Upper lobe of left lung (tissue), 6 donors: ENCODE data around the gene SP5. TPM values are rescaled to one million over a fixed set of nuclear protein-coding genes. Genes with fewer than 3 reads are reported as not detected.
"Not testable (repeated sequence)": the region's sequence is repeated elsewhere in the genome, so short reads cannot be mapped to it uniquely, and the experiment has no call there.

Experiments used
- ATAC-seq, 2 donors: fragments of 200-7000 bp; cut with Tn5 transposase; one replicate each; pipeline ENCODE4 v1.9.1; 2022; ENCODE audit warnings: mild to moderate bottlenecking in 2 of 2, moderate library complexity in 2 of 2; ENCODE audit not compliant: low FRiP score in 2 of 2
- DNase-seq, 2 donors: peaks; one replicate each; pipeline ENCODE4 v3.0.0-alpha.2; 2019 to 2020
- H3K27ac ChIP-seq, 4 donors: fragments of 200-600 bp; sonication (generic); one replicate each; pipeline ENCODE4 v1.5.1; 2016 to 2019
- H3K27me3 ChIP-seq, 4 donors: fragments of 200-600 bp; sonication (generic); one replicate each; pipeline ENCODE4 v1.5.1; 2017 to 2019
- H3K36me3 ChIP-seq, 4 donors: fragments of 200-600 bp; sonication (generic); one replicate each; pipeline ENCODE4 v1.5.1; 2016 to 2019
- H3K4me1 ChIP-seq, 4 donors: fragments of 200-600 bp; sonication (generic); one replicate each; pipeline ENCODE4 v1.5.1; 2018 to 2019
- H3K4me3 ChIP-seq, 4 donors: fragments of 200-600 bp; sonication (generic); one replicate each; pipeline ENCODE4 v1.5.1; 2017 to 2019; ENCODE audit warnings: mild to moderate bottlenecking in 2 of 4, moderate library complexity in 1 of 4
- H3K9me3 ChIP-seq, 4 donors: fragments of 200-600 bp; sonication (generic); one replicate each; pipeline ENCODE4 v1.5.1; 2018 to 2019
- CTCF ChIP-seq, 6 experiments: fragments of 450-650 bp in 4 of 6; fragments of 200-600 bp in 2 of 6; sonication (generic) in 2 of 6; IDR thresholded peaks; one replicate each; pipeline ENCODE4 v1.5.1; 2016 to 2019; ENCODE audit warnings: antibody characterized with exemption in 6 of 6
- EP300 ChIP-seq, 4 donors: sonication (generic); formaldehyde crosslinking; IDR thresholded peaks; one replicate each; pipeline ENCODE4 v1.5.1; 2017; ENCODE audit warnings: antibody characterized with exemption in 4 of 4, control low read depth in 2 of 4
- POLR2A ChIP-seq, 4 donors: fragments of 450-650 bp; IDR thresholded peaks; one replicate each; pipeline ENCODE4 v1.5.1; 2016 to 2017; ENCODE audit warnings: antibody characterized with exemption in 4 of 4, mild to moderate bottlenecking in 2 of 4
- POLR2AphosphoS5 ChIP-seq, 2 donors: sonication (generic); formaldehyde crosslinking; IDR thresholded peaks; one replicate each; pipeline ENCODE4 v1.5.1; 2017; ENCODE audit warnings: antibody characterized with exemption in 2 of 2
- WGBS, 2 donors: methylation state at CpG; one replicate each; pipeline ENCODE4 v1.1.5; 2017 to 2018; 5-methylcytosine and 5-hydroxymethylcytosine counted together
- total RNA-seq, 6 donors: library from RNA; depleted of rRNA in 4 of 6; stranded (reverse); fragments of >200 nt in 4 of 6; gene quantifications; one replicate each; pipeline versions ENCODE4 v1.1.0 to v1.2.1, GENCODE V29; 2016 to 2021
- donor health status: DM: no; HTN: no; CAD: no; lungs with moderate emphysema.
- donor health status: DM: no; HTN: yes; CAD: no; lungs with severe emphysema.

SP5 gene
- total RNA-seq, 6 donors from 2014 or later: 1.5 to 6.6 (median 4.4) TPM

GRCh38 chr2:170721678-170722077 is 6.5 kb downstream of the SP5 start:
- H3K4me3 ChIP-seq: no peak overlapping the region
- no peak overlapping the region for H3K27ac ChIP-seq
- DNase-seq (no peak), ATAC-seq (no peak)
- peaks cover 5 to 8% (median 7%) of the 10 kb centered on the region in 4 donors for H3K4me1 ChIP-seq
- 69 to 78% methylated on average over 3 of the region's 3 CpGs for WGBS, 2 donors
- no peaks in the 10 kb centered on the region for H3K36me3 ChIP-seq
- TF ChIP-seq EP300 (IDR thresholded peaks at IDR 0.05) (no peak), CTCF (IDR thresholded peaks at IDR 0.05) (no peak), POLR2A (IDR thresholded peaks at IDR 0.05) (no peak), POLR2AphosphoS5 (IDR thresholded peaks at IDR 0.05) (no peak)
- H3K9me3 ChIP-seq: no peaks in the 10 kb centered on the region
- H3K27me3 ChIP-seq: peaks cover 0 to 16% (median 5%) of the 10 kb centered on the region in 4 donors

- no peak overlapping the region for H3K27ac ChIP-seq
- no peaks in the 10 kb centered on the region for H3K9me3 ChIP-seq
- DNase-seq: no peak
- H3K4me1 ChIP-seq: peaks cover 0 to 2% (median 1%) of the 10 kb centered on the region in 4 donors
- ATAC-seq: no peak
- TF ChIP-seq POLR2AphosphoS5 (IDR thresholded peaks at IDR 0.05) (no peak), EP300 (IDR thresholded peaks at IDR 0.05) (no peak), POLR2A (IDR thresholded peaks at IDR 0.05) (no peak), CTCF (IDR thresholded peaks at IDR 0.05) (no peak)
- H3K36me3 ChIP-seq: no peaks in the 10 kb centered on the region
- peaks cover 0 to 10% (median 1%) of the 10 kb centered on the region in 4 donors for H3K27me3 ChIP-seq
- no peak overlapping the region for H3K4me3 ChIP-seq
These were observed 7.2 kb downstream of the SP5 start for GRCh38 chr2:170722301-170722700.

GRCh38 chr2:170723446-170723958 is 8.4 kb downstream of the SP5 start:
- Histone ChIP-seq H3K4me1 (no peaks in the 10 kb centered on the region), H3K27ac (no peak overlapping the region), H3K4me3 (no peak overlapping the region), H3K36me3 (no peaks in the 10 kb centered on the region), H3K9me3 (no peaks in the 10 kb centered on the region), H3K27me3 (peaks cover 0 to 2% (median 0%) of the 10 kb centered on the region in 4 donors)
- DNase-seq (no peak), ATAC-seq (no peak)
- 58 to 64% methylated on average over 2 of the region's 2 CpGs for WGBS, 2 donors
- no peak for TF ChIP-seq POLR2AphosphoS5 (IDR thresholded peaks at IDR 0.05)
- no peak for TF ChIP-seq EP300 (IDR thresholded peaks at IDR 0.05)
- no peak for TF ChIP-seq POLR2A (IDR thresholded peaks at IDR 0.05)
- TF ChIP-seq CTCF (IDR thresholded peaks at IDR 0.05): no peak

GRCh38 chr2:170733798-170734600 is 18.9 kb downstream of the SP5 start:
- Histone ChIP-seq H3K4me3 (no peak overlapping the region), H3K4me1 (no peaks in the 10 kb centered on the region), H3K27ac (no peak overlapping the region), H3K36me3 (no peaks in the 10 kb centered on the region), H3K27me3 (no peaks in the 10 kb centered on the region), H3K9me3 (no peaks in the 10 kb centered on the region)
- 0 to 44% methylated on average over 1 of the region's 1 CpG for WGBS, 2 donors
- DNase-seq (no peak), ATAC-seq (no peak)
- no peak for TF ChIP-seq EP300 (IDR thresholded peaks at IDR 0.05)
- no peak for TF ChIP-seq POLR2A (IDR thresholded peaks at IDR 0.05)
- TF ChIP-seq CTCF (IDR thresholded peaks at IDR 0.05): no peak
- TF ChIP-seq POLR2AphosphoS5 (IDR thresholded peaks at IDR 0.05): no peak

GRCh38 chr2:170734601-170735000 is 19.5 kb downstream of the SP5 start:
- WGBS, 2 donors: 76 to 97% methylated on average over 2 of the region's 2 CpGs
- ATAC-seq, H3K4me3 ChIP-seq, H3K27me3 ChIP-seq, H3K36me3 ChIP-seq, H3K4me1 ChIP-seq, H3K27ac ChIP-seq, DNase-seq, H3K9me3 ChIP-seq: not testable (repeated sequence)
